Measurements from ENCODE around the gene CHRNA5.
"Not testable (repeated sequence)": the region's sequence is repeated elsewhere in the genome, so short reads cannot be mapped to it uniquely, and the experiment has no call there.

The CHRNA5 gene

GRCh38 chr15:78565097-78565950 is at the start of gene CHRNA5:
TSS of gene CHRNA5 (plus strand) at chr15:78565520. CDS start at chr15:78565720, 200 bp downstream.
- H3K27ac Mint-ChIP-seq: no peak within 1 kb of the TSS
- peak within 1 kb of the TSS; percentile 84 for H3K4me3 Mint-ChIP-seq
- no peaks in the 10 kb centered on the region for H3K9me3 Mint-ChIP-seq
- H3K27me3 Mint-ChIP-seq (ENCODE audit: low read depth): peaks cover 29% of the 10 kb centered on the region
- H3K4me1 Mint-ChIP-seq (ENCODE audit: low read depth): peaks cover 22% of the 10 kb centered on the region
- peaks cover 2% of the 10 kb centered on the region for H3K36me3 Mint-ChIP-seq (ENCODE audit: low read depth)

DNA sequence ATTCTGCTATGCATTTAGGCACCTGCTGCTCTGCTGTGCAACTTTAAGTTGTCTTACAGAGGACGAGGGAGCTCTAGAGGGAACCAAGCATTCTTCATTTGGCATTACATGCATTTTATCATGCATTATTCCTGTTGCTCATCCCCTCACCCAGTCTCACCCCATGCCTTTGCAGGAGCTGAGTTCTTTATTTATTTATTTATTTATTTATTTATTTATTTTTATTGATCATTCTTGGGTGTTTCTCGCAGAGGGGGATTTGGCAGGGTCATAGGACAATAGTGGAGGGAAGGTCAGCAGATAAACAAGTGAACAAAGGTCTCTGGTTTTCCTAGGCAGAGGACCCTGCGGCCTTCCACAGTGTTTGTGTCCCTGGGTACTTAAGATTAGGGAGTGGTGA is 45.3 kb upstream of the CHRNA5 start:
- not testable (repeated sequence) for H3K27me3 Mint-ChIP-seq (ENCODE audit: low read depth); H3K4me3 Mint-ChIP-seq; H3K9me3 Mint-ChIP-seq; H3K36me3 Mint-ChIP-seq (ENCODE audit: low read depth); H3K27ac Mint-ChIP-seq; H3K4me1 Mint-ChIP-seq (ENCODE audit: low read depth)

DNA sequence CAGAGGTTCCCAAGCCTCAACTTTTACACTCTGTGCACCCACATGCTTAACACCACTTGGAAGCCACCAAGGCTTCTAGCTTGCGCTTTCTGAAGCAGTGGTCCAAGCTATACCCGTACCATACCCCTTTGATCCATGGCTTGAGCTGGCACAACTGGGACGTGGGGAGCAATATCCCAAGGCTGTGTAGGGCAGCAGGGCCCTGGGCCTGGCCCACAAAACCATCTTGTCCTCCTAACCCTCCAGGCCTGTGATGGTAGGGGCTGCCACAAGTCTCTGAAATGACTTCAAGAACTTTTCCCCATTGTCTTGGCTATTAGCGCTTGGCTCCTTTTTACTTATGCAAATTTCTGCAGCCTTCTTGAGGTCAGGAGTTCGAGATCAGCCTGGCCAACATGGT is 41.1 kb upstream of the CHRNA5 start:
- Mint-ChIP-seq H3K27me3 (ENCODE audit: low read depth) (no peaks in the 10 kb centered on the region), H3K9me3 (peaks cover 4% of the 10 kb centered on the region), H3K4me3 (no peak overlapping the region), H3K27ac (no peak overlapping the region), H3K36me3 (ENCODE audit: low read depth) (no peaks in the 10 kb centered on the region), H3K4me1 (ENCODE audit: low read depth) (no peaks in the 10 kb centered on the region)

DNA sequence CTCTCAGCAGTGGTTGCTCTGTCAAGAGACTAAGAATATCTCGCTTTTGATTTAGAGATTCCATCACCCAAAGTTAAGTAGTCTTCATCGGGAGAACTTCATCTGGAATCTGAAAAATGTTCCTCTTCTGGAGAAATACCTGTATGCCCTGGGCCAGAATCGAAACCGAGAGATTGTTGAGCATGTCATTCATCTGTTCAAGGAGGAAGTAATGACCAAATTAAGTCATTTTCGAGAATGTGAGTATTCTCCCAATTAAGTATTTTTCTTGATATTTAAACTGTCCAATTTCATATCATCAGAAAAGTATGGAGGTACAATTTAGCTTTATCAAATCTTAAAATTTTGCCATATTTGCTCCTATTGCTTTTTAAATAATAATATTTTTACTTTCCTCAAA is 38.0 kb upstream of the CHRNA5 start:
- Mint-ChIP-seq H3K4me1 (ENCODE audit: low read depth) (no peaks in the 10 kb centered on the region), H3K36me3 (ENCODE audit: low read depth) (no peaks in the 10 kb centered on the region), H3K27ac (no peak overlapping the region), H3K9me3 (peaks cover 4% of the 10 kb centered on the region), H3K4me3 (no peak overlapping the region), H3K27me3 (ENCODE audit: low read depth) (no peaks in the 10 kb centered on the region)

DNA sequence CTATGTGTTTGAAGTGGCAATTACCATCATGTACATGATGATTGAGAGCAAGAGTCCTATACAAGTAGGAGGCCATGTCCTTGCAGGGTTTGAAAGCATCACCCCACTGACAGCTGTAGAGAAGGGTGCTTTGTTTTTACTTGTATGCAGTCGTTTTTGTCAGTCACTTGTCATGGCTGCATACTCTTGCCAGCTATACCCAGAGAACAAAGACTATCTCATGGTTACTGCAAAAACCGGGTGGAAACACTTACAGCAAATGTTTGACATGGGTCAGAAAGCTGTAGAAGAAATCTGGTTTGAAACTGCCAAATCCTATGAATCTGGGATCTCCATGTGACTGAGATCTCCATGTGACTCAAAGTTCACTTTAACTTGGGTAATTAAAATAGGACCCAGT is 32.0 kb upstream of the CHRNA5 start:
- Mint-ChIP-seq H3K4me1 (ENCODE audit: low read depth) (no peaks in the 10 kb centered on the region), H3K27me3 (ENCODE audit: low read depth) (no peaks in the 10 kb centered on the region), H3K36me3 (ENCODE audit: low read depth) (no peaks in the 10 kb centered on the region), H3K9me3 (no peaks in the 10 kb centered on the region), H3K4me3 (no peak overlapping the region), H3K27ac (no peak overlapping the region)

- Mint-ChIP-seq H3K9me3 (no peaks in the 10 kb centered on the region), H3K4me1 (ENCODE audit: low read depth) (peaks cover 7% of the 10 kb centered on the region), H3K27me3 (ENCODE audit: low read depth) (no peaks in the 10 kb centered on the region), H3K27ac (no peak overlapping the region), H3K4me3 (no peak overlapping the region), H3K36me3 (ENCODE audit: low read depth) (peaks cover 2% of the 10 kb centered on the region)
Measured at GRCh38 chr15:78536134-78536533, 29.2 kb upstream of the CHRNA5 start.

- Mint-ChIP-seq H3K9me3 (no peaks in the 10 kb centered on the region), H3K27me3 (ENCODE audit: low read depth) (no peaks in the 10 kb centered on the region), H3K27ac (no peak overlapping the region), H3K36me3 (ENCODE audit: low read depth) (peaks cover 11% of the 10 kb centered on the region), H3K4me3 (no peak overlapping the region), H3K4me1 (ENCODE audit: low read depth) (peaks cover 15% of the 10 kb centered on the region)
Measured at GRCh38 chr15:78537266-78537905, 27.9 kb upstream of the CHRNA5 start.

DNA sequence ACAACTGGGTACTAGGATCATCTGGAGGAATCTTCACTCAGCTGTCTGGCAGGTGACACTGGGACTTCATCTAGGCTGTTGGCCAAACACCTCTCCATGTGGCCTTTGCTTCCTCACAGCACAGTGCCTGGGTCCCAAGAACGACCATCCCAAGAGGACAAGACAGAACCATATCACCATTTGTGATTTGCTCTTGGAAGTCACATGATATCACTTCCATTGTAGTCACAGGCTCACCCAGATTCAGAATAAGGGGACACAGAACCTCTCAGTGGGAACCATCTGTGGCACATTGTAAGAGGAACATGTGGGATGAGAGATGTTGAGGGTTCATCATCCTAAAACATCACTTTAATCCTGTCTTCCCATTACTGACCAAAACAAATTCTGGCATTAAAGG is 27.0 kb upstream of the CHRNA5 start:
- Mint-ChIP-seq H3K4me1 (ENCODE audit: low read depth) (peaks cover 22% of the 10 kb centered on the region), H3K9me3 (no peaks in the 10 kb centered on the region), H3K4me3 (no peak overlapping the region), H3K27ac (no peak overlapping the region), H3K36me3 (ENCODE audit: low read depth) (peaks cover 20% of the 10 kb centered on the region), H3K27me3 (ENCODE audit: low read depth) (no peaks in the 10 kb centered on the region)

- H3K27ac Mint-ChIP-seq: peak overlapping the region; percentile 93
- H3K36me3 Mint-ChIP-seq (ENCODE audit: low read depth): peaks cover 23% of the 10 kb centered on the region
- peaks cover 25% of the 10 kb centered on the region for H3K4me1 Mint-ChIP-seq (ENCODE audit: low read depth)
- H3K4me3 Mint-ChIP-seq: peak overlapping the region; percentile 92
- not testable (repeated sequence) for H3K9me3 Mint-ChIP-seq; H3K27me3 Mint-ChIP-seq (ENCODE audit: low read depth)
Measured at GRCh38 chr15:78539464-78540140, 25.7 kb upstream of the CHRNA5 start.

DNA sequence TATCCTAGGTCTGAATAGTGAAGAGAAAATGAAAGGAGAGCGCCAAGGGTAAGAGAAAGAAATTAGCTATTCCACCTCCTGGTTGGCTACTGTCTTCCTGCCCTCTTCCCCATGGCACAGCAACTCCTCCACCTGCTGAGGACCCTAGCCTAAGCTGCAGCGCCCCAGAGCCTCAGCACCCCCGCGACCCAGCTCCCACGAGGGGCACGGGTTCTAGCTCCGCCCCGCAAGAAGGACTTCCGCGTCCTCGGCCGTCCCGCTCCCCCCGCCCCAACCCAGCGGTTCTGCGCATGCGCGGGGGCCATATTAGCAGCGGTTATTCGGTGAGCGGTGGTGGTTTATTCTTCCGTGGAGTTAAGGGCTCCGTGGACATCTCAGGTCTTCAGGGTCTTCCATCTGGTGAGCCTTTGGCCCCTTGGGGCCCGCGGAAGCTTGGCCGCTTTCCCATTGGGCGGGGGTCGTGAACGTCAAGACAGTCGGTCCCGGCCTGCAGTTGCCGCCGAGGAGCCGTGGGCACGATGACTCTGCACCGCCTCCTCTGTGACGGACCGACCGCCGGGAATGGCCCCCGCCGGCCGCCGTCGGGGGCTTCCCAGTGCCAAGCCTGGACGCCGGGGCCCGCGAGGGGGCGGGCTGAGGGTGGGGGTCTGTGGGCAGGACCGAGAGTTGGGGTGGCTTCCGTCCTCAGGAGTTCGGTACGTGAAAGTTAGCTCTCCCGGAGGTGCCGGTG is 25.0 kb upstream of the CHRNA5 start, which contains the start of gene PSMA4:
Gene PSMA4, plus strand, starts transcription at position 304 of the 730 bp plus-strand sequence. CDS start 1,484 bp downstream, outside the sequence.
- Mint-ChIP-seq H3K36me3 (ENCODE audit: low read depth) (peaks cover 27% of the 10 kb centered on the region), H3K9me3 (no peaks in the 10 kb centered on the region), H3K27ac (peak within 1 kb of the TSS; percentile 93), H3K4me3 (peak within 1 kb of the TSS; percentile 92), H3K27me3 (ENCODE audit: low read depth) (no peaks in the 10 kb centered on the region), H3K4me1 (ENCODE audit: low read depth) (peaks cover 25% of the 10 kb centered on the region)

- peak overlapping the region; percentile 93 for H3K27ac Mint-ChIP-seq
- no peaks in the 10 kb centered on the region for H3K9me3 Mint-ChIP-seq
- peaks cover 35% of the 10 kb centered on the region for H3K36me3 Mint-ChIP-seq (ENCODE audit: low read depth)
- H3K4me1 Mint-ChIP-seq (ENCODE audit: low read depth): peaks cover 27% of the 10 kb centered on the region
- H3K27me3 Mint-ChIP-seq (ENCODE audit: low read depth): no peaks in the 10 kb centered on the region
- peak overlapping the region; percentile 92 for H3K4me3 Mint-ChIP-seq
Measured at GRCh38 chr15:78540871-78541743, 24.2 kb upstream of the CHRNA5 start.

GRCh38 chr15:78541744-78542034 is 23.6 kb upstream of the CHRNA5 start:
- peak overlapping the region; percentile 92 for H3K4me3 Mint-ChIP-seq
- H3K27me3 Mint-ChIP-seq (ENCODE audit: low read depth): no peaks in the 10 kb centered on the region
- H3K9me3 Mint-ChIP-seq: no peaks in the 10 kb centered on the region
- H3K4me1 Mint-ChIP-seq (ENCODE audit: low read depth): peaks cover 27% of the 10 kb centered on the region
- peak overlapping the region; percentile 93 for H3K27ac Mint-ChIP-seq
- peaks cover 39% of the 10 kb centered on the region for H3K36me3 Mint-ChIP-seq (ENCODE audit: low read depth)

GRCh38 chr15:78542647-78543046 is 22.7 kb upstream of the CHRNA5 start:
- Mint-ChIP-seq H3K4me1 (ENCODE audit: low read depth) (peaks cover 27% of the 10 kb centered on the region), H3K36me3 (ENCODE audit: low read depth) (peaks cover 43% of the 10 kb centered on the region), H3K27ac (no peak overlapping the region), H3K27me3 (ENCODE audit: low read depth) (no peaks in the 10 kb centered on the region), H3K4me3 (peak overlapping the region; percentile 82), H3K9me3 (no peaks in the 10 kb centered on the region)

DNA sequence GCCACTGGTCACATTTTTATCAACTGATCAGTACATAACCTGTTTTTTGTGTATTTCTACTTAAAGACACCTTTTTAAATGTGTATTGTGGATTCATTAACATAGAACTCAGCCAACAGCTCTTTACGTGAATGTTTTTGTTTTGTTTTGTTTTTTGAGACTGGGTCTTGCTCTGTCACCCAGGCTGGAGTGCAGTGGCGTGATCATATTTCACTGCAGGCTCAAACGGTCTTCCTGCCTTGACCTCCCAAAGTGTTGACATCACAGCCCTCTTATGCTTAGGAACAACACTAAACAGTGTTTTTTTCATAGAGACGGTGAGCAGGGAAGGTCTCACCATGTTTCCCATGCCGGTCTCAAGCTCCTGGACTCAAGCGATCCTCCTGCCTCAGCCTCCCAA is 15.1 kb upstream of the CHRNA5 start:
- Mint-ChIP-seq H3K4me1 (ENCODE audit: low read depth) (peaks cover 2% of the 10 kb centered on the region), H3K36me3 (ENCODE audit: low read depth) (peaks cover 43% of the 10 kb centered on the region), H3K9me3 (no peaks in the 10 kb centered on the region), H3K27me3 (ENCODE audit: low read depth) (no peaks in the 10 kb centered on the region), H3K4me3 (no peak overlapping the region), H3K27ac (no peak overlapping the region)

Measured in T-helper 1 cell treated with Interleukin-12 subunit alpha and Interleukin-12 subunit beta and Interleukin-4 antibody, amounts not matched to agents 30 μg/mL and 1 μg/mL, for 36 hours (primary cell).